ENCODE results near the gene MARVELD3. TPM values are rescaled to one million over a fixed set of nuclear protein-coding genes. Genes with fewer than 3 reads are reported as not detected.
"Not testable (repeated sequence)": the region's sequence is repeated elsewhere in the genome, so short reads cannot be mapped to it uniquely, and the experiment has no call there.

Gene MARVELD3, protein sequence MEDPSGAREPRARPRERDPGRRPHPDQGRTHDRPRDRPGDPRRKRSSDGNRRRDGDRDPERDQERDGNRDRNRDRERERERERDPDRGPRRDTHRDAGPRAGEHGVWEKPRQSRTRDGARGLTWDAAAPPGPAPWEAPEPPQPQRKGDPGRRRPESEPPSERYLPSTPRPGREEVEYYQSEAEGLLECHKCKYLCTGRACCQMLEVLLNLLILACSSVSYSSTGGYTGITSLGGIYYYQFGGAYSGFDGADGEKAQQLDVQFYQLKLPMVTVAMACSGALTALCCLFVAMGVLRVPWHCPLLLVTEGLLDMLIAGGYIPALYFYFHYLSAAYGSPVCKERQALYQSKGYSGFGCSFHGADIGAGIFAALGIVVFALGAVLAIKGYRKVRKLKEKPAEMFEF
- 10 to 100 TPM; 11.4 to 20.0 TPM for total RNA-seq

DNA sequence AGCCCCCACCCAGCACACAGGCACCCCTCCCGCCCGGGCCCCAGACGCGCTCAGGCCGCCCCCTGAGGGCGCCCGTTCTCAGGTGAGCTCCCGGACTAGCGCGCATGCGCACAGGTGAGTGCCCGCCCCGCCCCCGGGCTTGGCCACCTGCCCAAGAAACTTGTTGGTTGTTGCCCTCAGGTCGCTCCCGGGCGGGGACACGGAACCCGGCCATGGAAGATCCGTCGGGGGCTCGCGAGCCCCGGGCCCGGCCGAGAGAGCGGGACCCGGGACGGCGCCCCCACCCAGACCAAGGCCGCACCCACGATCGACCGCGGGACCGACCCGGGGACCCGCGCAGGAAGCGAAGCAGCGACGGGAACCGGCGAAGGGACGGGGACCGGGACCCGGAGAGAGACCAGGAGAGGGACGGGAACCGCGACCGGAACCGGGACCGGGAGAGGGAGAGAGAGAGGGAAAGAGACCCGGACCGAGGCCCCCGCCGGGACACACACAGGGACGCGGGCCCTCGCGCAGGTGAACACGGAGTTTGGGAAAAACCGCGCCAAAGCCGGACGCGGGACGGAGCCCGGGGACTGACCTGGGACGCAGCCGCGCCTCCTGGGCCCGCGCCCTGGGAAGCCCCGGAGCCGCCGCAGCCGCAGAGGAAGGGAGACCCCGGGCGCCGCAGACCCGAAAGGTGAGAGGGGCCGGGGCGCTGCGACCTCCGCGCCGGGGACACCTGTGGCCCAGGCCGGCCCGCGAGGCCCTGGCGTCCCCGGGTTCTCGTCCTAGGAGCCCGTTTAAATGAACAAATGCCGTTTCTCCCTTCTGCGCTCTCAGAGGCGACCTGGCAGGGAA is at the start of gene MARVELD3:
Gene MARVELD3, plus strand, starts transcription at position 167 of the 840 bp plus-strand sequence. Its CDS starts 46 bp downstream, at position 213.
- TF ChIP-seq, protein P1, sequence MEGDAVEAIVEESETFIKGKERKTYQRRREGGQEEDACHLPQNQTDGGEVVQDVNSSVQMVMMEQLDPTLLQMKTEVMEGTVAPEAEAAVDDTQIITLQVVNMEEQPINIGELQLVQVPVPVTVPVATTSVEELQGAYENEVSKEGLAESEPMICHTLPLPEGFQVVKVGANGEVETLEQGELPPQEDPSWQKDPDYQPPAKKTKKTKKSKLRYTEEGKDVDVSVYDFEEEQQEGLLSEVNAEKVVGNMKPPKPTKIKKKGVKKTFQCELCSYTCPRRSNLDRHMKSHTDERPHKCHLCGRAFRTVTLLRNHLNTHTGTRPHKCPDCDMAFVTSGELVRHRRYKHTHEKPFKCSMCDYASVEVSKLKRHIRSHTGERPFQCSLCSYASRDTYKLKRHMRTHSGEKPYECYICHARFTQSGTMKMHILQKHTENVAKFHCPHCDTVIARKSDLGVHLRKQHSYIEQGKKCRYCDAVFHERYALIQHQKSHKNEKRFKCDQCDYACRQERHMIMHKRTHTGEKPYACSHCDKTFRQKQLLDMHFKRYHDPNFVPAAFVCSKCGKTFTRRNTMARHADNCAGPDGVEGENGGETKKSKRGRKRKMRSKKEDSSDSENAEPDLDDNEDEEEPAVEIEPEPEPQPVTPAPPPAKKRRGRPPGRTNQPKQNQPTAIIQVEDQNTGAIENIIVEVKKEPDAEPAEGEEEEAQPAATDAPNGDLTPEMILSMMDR (IDR thresholded peaks at IDR 0.05) = peak in 2 of 4 experiments; percentile 17 to 25
- TF ChIP-seq POLR2A (IDR thresholded peaks at IDR 0.05) (peak; percentile 74), POLR2AphosphoS5 (IDR thresholded peaks at IDR 0.05) (peak; percentile 70)
- H3K27me3 ChIP-seq (replicated peaks; ENCODE audit: insufficient read depth) = no peaks in the 10 kb centered on the region

GRCh38 chr16:71576971-71577370 is 49.0 kb upstream of the MARVELD3 start, which contains the start of gene TAT:
TAT (minus strand) TSS chr16:71577092; CDS start chr16:71576415, 677 bp downstream.
- Histone ChIP-seq H3K27me3 (replicated peaks; ENCODE audit: insufficient read depth) (no peaks in the 10 kb centered on the region), H3K4me3 (no peak within 1 kb of the TSS), H3K4me1 (replicated peaks) (no peaks in the 10 kb centered on the region), H3K27ac (no peak within 1 kb of the TSS), H3K9me3 (no peaks in the 10 kb centered on the region), H3K36me3 (no peaks in the 10 kb centered on the region)
- no peak for TF ChIP-seq POLR2AphosphoS5 (IDR thresholded peaks at IDR 0.05)
- TF ChIP-seq, protein P1 (IDR thresholded peaks at IDR 0.05) = no peak
- no peak for TF ChIP-seq POLR2A (IDR thresholded peaks at IDR 0.05)
- no peak for DNase-seq (ENCODE audit: low spot score)
- intact Hi-C loops (cut with DNase I) = no loop called here
- WGBS = 25% methylated on average over 3 of the region's 3 CpGs

More for the DNA sequence above, at the start of gene MARVELD3:
- DNase-seq (ENCODE audit: low spot score) = peak; percentile 94
- Histone ChIP-seq H3K4me1 (replicated peaks) (no peaks in the 10 kb centered on the region), H3K4me3 (peak within 1 kb of the TSS; percentile 65 to 68), H3K36me3 (no peaks in the 10 kb centered on the region), H3K27ac (peak within 1 kb of the TSS; percentile 79 to 82), H3K9me3 (no peaks in the 10 kb centered on the region)
- intact Hi-C loops (cut with DNase I) = no loop called here
- WGBS = under 1% methylated on average over 83 of the region's 98 CpGs

DNA sequence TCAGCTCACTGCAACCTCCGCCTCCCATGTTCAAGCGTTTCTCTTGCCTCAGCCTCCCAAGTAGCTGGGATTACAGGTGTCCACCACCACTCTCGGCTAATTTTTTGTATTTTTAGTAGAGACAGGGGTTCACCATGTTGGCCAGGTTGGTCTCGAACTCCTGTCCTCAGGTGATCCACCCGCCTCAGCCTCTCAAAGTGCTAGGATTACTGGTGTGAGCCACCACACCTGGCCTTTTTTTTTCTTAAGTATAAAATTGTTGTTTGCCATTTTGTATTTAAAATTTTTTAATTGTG is 43.5 kb upstream of the MARVELD3 start:
- intact Hi-C loops (cut with DNase I); DNase-seq (ENCODE audit: low spot score); H3K4me3 ChIP-seq; H3K27me3 ChIP-seq (replicated peaks; ENCODE audit: insufficient read depth); H3K4me1 ChIP-seq (replicated peaks); H3K36me3 ChIP-seq; H3K9me3 ChIP-seq: not testable (repeated sequence)
- peak overlapping the region in 1 of 2 donors; percentile 35 for H3K27ac ChIP-seq
- WGBS = 94% methylated on average over 5 of the region's 5 CpGs

DNA sequence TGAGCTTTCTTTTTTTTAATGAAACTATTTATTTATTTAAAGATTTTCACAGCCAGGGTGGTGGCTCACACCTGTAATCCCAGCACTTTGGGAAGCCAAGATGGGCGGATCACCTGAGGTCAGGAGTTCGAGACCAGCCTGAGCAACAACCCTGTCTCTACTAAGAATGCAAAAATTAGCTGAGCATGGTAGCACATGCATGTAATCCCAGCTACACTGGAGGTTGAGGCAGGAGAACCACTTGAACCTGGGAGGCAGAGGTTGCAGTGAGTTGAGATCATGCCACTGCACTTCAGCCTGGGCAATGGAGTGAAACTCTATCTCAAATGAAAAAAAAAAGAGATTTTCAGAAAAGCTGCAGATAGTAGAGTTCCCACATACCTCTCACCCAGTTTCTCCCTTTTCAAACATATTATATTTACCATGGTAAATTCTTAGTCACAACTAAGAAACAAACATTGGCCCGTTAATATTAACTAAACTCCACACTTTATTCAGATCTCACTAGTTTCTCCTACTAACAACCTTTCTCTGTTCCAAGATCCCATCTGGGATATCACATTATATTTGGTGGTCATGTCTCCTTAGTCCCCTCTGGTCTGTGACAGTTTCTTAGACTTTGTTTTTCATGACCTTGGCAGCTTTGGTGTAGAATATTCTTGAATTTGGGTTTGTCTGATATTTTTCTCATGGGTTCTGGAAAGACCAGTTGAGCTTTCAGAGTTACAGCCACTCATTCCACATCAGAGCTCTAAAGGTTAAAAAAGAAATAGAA is 41.3 kb upstream of the MARVELD3 start:
- Histone ChIP-seq H3K27ac (peak overlapping the region; percentile 9 to 50), H3K36me3 (no peaks in the 10 kb centered on the region), H3K9me3 (no peaks in the 10 kb centered on the region), H3K4me1 (replicated peaks) (no peaks in the 10 kb centered on the region), H3K27me3 (replicated peaks; ENCODE audit: insufficient read depth) (no peaks in the 10 kb centered on the region), H3K4me3 (no peak overlapping the region)
- intact Hi-C loops (cut with DNase I) = no loop called here
- no peak for DNase-seq (ENCODE audit: low spot score)
- TF ChIP-seq, protein P1 (IDR thresholded peaks at IDR 0.05) = no peak
- no peak for TF ChIP-seq POLR2A (IDR thresholded peaks at IDR 0.05)
- no peak for TF ChIP-seq POLR2AphosphoS5 (IDR thresholded peaks at IDR 0.05)
- 82% methylated on average over 3 of the region's 3 CpGs for WGBS

DNA sequence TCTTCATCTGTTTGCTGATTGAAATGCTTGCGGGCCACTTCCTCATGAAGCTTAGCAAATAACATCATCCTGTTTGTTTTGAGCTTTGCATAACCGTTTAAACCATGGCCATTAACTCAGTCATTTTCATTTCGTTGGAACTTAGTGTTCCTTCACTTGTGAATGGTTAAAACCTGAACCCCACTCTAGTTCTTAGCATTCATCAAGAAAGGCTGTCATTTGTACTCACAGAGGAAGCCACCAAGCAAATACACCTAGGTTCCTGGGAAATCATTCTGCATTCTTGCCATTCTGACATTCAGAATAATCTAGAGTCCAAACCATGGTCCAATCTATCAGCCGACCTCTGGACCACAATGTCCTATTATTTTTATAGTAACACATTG is 40.7 kb upstream of the MARVELD3 start:
- Histone ChIP-seq H3K9me3 (no peaks in the 10 kb centered on the region), H3K36me3 (no peaks in the 10 kb centered on the region), H3K4me3 (no peak overlapping the region), H3K27ac (peak overlapping the region in 1 of 2 donors; percentile 50), H3K27me3 (replicated peaks; ENCODE audit: insufficient read depth) (no peaks in the 10 kb centered on the region), H3K4me1 (replicated peaks) (no peaks in the 10 kb centered on the region)
- 33% methylated on average over 4 of the region's 4 CpGs for WGBS
- intact Hi-C loops (cut with DNase I) = no loop called here
- DNase-seq (ENCODE audit: low spot score) = no peak
- no peak for TF ChIP-seq POLR2A (IDR thresholded peaks at IDR 0.05)
- peak; percentile 54 for TF ChIP-seq POLR2AphosphoS5 (IDR thresholded peaks at IDR 0.05)

DNA sequence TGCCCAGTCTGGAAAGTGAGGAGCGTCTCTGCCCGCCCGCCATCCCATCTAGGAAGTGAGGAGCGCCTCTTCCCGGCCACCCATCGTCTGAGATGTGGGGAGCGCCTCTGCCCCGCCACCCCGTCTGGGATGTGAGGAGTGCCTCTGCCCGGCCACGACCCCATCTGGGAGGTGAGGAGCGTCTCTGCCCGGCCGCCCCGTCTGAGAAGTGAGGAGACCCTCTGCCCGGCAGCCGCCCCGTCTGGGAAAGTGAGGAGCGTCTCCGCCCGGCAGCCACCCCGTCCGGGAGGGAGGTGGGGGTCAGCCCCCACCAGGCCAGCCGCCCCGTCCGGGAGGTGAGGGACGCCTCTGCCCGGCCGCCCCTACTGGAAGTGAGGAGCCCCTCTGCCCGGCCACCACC is 36.6 kb upstream of the MARVELD3 start:
- H3K27me3 ChIP-seq (replicated peaks; ENCODE audit: insufficient read depth); H3K4me1 ChIP-seq (replicated peaks); H3K27ac ChIP-seq; H3K9me3 ChIP-seq; H3K36me3 ChIP-seq; intact Hi-C loops (cut with DNase I); H3K4me3 ChIP-seq; DNase-seq (ENCODE audit: low spot score): not testable (repeated sequence)
- WGBS = 92% methylated on average over 30 of the region's 30 CpGs

DNA sequence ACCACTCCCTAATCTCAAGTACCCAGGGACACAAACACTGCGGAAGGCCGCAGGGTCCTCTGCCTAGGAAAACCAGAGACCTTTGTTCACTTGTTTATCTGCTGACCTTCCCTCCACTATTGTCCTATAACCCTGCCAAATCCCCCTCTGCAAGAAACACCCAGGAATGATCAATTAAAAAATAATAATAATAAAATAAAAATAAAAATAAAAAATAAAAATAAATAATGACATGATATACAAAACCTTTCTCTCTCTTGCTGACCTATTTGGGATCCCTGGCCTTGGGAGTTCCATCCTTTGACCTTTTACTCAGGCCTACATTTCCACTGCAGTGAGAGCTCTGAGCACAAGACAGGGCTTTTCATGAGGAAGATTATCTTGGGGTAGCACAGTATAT is 35.9 kb upstream of the MARVELD3 start:
- H3K4me3 ChIP-seq; H3K27ac ChIP-seq; H3K4me1 ChIP-seq (replicated peaks); H3K9me3 ChIP-seq; H3K27me3 ChIP-seq (replicated peaks; ENCODE audit: insufficient read depth); intact Hi-C loops (cut with DNase I); H3K36me3 ChIP-seq; DNase-seq (ENCODE audit: low spot score): not testable (repeated sequence)
- WGBS = 93% methylated on average over 2 of the region's 2 CpGs
